Inferior parietal cortex (tissue), 1 donor: ENCODE data around the gene HPCA.

Experiments used
- DNase-seq: peaks from one replicate; pipeline ENCODE4 v3.0.0-alpha.2; 2016; ENCODE audit errors: extremely low spot score

Gene HPCA

GRCh38 chr1:32886004-32886827 is at the start of gene HPCA:
Gene HPCA (plus strand): TSS chr1:32886491. CDS start chr1:32888899, 2,408 bp downstream.
- no peak for DNase-seq

- no peak for DNase-seq
Measured at GRCh38 chr1:32848354-32849063, 37.8 kb upstream of the HPCA start.

- DNase-seq: no peak
Measured at GRCh38 chr1:32855861-32856617, 30.3 kb upstream of the HPCA start.

GRCh38 chr1:32858136-32858535 is 28.2 kb upstream of the HPCA start:
- DNase-seq: no peak

GRCh38 chr1:32858791-32859190 is 27.5 kb upstream of the HPCA start:
- no peak for DNase-seq

GRCh38 chr1:32859915-32860314 is 26.4 kb upstream of the HPCA start:
- no peak for DNase-seq

- no peak for DNase-seq
Measured at GRCh38 chr1:32860566-32860965, 25.7 kb upstream of the HPCA start.

GRCh38 chr1:32861904-32862695 is 24.2 kb upstream of the HPCA start:
- no peak for DNase-seq

- DNase-seq: no peak
Measured at GRCh38 chr1:32863218-32863880, 22.9 kb upstream of the HPCA start.

- no peak for DNase-seq
Measured at GRCh38 chr1:32863881-32864245, 22.4 kb upstream of the HPCA start.

- no peak for DNase-seq
Measured at GRCh38 chr1:32864375-32865019, 21.8 kb upstream of the HPCA start.

- DNase-seq: no peak
Measured at GRCh38 chr1:32865639-32866405, 20.5 kb upstream of the HPCA start.

- DNase-seq: no peak
Measured at GRCh38 chr1:32867151-32867550, 19.1 kb upstream of the HPCA start.

- DNase-seq: no peak
Measured at GRCh38 chr1:32867671-32868070, 18.6 kb upstream of the HPCA start.

- DNase-seq: no peak
Measured at GRCh38 chr1:32868085-32868484, 18.2 kb upstream of the HPCA start.

- DNase-seq: no peak
Measured at GRCh38 chr1:32868806-32869455, 17.4 kb upstream of the HPCA start.

- DNase-seq: no peak
Measured at GRCh38 chr1:32869923-32870614, 16.2 kb upstream of the HPCA start.

- DNase-seq: no peak
Measured at GRCh38 chr1:32870615-32871363, 15.5 kb upstream of the HPCA start, which contains the start of gene FNDC5. Gene FNDC5 (minus strand): TSS chr1:32870912.
